ENCODE data around the gene TEN1.
"Not testable (repeated sequence)": the region's sequence is repeated elsewhere in the genome, so short reads cannot be mapped to it uniquely, and the experiment has no call there.

Gene TEN1

GRCh38 chr17:76025294-76025693, 46.3 kb downstream of the TEN1 start:
- no peak for DNase-seq (ENCODE audit: low read depth in 3 of 3)

GRCh38 chr17:76026714-76027158, 47.7 kb downstream of the TEN1 start:
- no peak for DNase-seq (ENCODE audit: low read depth in 3 of 3)

- DNase-seq (ENCODE audit: low read depth in 3 of 3), result no peak
Observed at GRCh38 chr17:76027159-76027839, 48.3 kb downstream of the TEN1 start, which contains the start of gene EVPL. TSS of gene EVPL (minus strand) at chr17:76027306. CDS start at chr17:76027198, 108 bp downstream.

GRCh38 chr17:76032073-76032779, 53.2 kb downstream of the TEN1 start:
- no peak for DNase-seq (ENCODE audit: low read depth in 3 of 3)

- DNase-seq (ENCODE audit: low read depth in 3 of 3), result no peak
Observed at GRCh38 chr17:76032780-76033108, 53.7 kb downstream of the TEN1 start.

- no peak for DNase-seq (ENCODE audit: low read depth in 3 of 3)
Observed at GRCh38 chr17:76033139-76033538, 54.1 kb downstream of the TEN1 start.

- no peak for DNase-seq (ENCODE audit: low read depth in 3 of 3)
Observed at GRCh38 chr17:76034428-76035350, 55.6 kb downstream of the TEN1 start.

- DNase-seq (ENCODE audit: low read depth in 3 of 3), result no peak
Observed at GRCh38 chr17:76036497-76037261, 57.6 kb downstream of the TEN1 start.

GRCh38 chr17:76038050-76038449, 59.0 kb downstream of the TEN1 start:
- no peak for DNase-seq (ENCODE audit: low read depth in 3 of 3)

GRCh38 chr17:76039121-76039520, 60.1 kb downstream of the TEN1 start:
- no peak for DNase-seq (ENCODE audit: low read depth in 3 of 3)

- no peak for DNase-seq (ENCODE audit: low read depth in 3 of 3)
Observed at GRCh38 chr17:76040376-76040775, 61.3 kb downstream of the TEN1 start.

GRCh38 chr17:76042868-76043267, 63.8 kb downstream of the TEN1 start:
- DNase-seq (ENCODE audit: low read depth in 3 of 3), result not testable (repeated sequence)

- DNase-seq (ENCODE audit: low read depth in 3 of 3), result not testable (repeated sequence)
Observed at GRCh38 chr17:76044475-76045007, 65.5 kb downstream of the TEN1 start.

GRCh38 chr17:76046064-76046463, 67.0 kb downstream of the TEN1 start:
- DNase-seq (ENCODE audit: low read depth in 3 of 3), result no peak

- DNase-seq (ENCODE audit: low read depth in 3 of 3), result no peak
Observed at GRCh38 chr17:76048025-76048605, 69.1 kb downstream of the TEN1 start.

- DNase-seq (ENCODE audit: low read depth in 3 of 3), result no peak
Observed at GRCh38 chr17:76048711-76049110, 69.7 kb downstream of the TEN1 start.

GRCh38 chr17:76049239-76049638, 70.2 kb downstream of the TEN1 start:
- no peak for DNase-seq (ENCODE audit: low read depth in 3 of 3)

- DNase-seq (ENCODE audit: low read depth in 3 of 3), result no peak
Observed at GRCh38 chr17:76049836-76050537, 70.9 kb downstream of the TEN1 start.
